SK-N-SH (cell line): ENCODE measurements around the gene COX4I1. TPM values are rescaled to one million over a fixed set of nuclear protein-coding genes. Genes with fewer than 3 reads are reported as not detected.

Source experiments
- CTCF ChIA-PET: fragments of 300-600, 350-600 bp; formaldehyde crosslinking; extraction: SDS; loops from one replicate; lab custom pipeline; 2021; lab: Yijun Ruan, JAX
- POLR2A ChIA-PET: fragments of 350-600 bp; sonication (Branson Sonifier 250); formaldehyde crosslinking; extraction: SDS; loops from one replicate; lab custom pipeline; 2020; ENCODE audit warnings: antibody characterized with exemption, inconsistent platforms; lab: Yijun Ruan, JAX
- DNase-seq: peaks from one replicate; pipeline ENCODE4 v3.0.0; 2012
- H2AFZ ChIP-seq: fragments of 200-600 bp; sonication (generic); 2 replicates; pipeline ENCODE4 v1.8.1; 2016; ENCODE audit warnings: antibody characterized with exemption, mild to moderate bottlenecking, low read depth
- H3F3A ChIP-seq: fragments of 200-600 bp; sonication (generic); replicated peaks from 2 replicates; pipeline ENCODE3; 2016; ENCODE audit warnings: antibody characterized with exemption, mild to moderate bottlenecking; ENCODE audit not compliant: insufficient read depth
- H3K27ac ChIP-seq, 2 experiments: fragments of 200-500 bp in 1 of 2; fragments of 200-600 bp in 1 of 2; sonication (Bioruptor generic) in 1 of 2; sonication (generic), shearing (Covaris generic) in 1 of 2; 2 replicates each; pipeline versions ENCODE4 v1.5.1 to v1.6.1; 2014 to 2016; ENCODE audit warnings: low read depth in 2 of 2, inconsistent platforms in 1 of 2, low read length in 1 of 2, mild to moderate bottlenecking in 1 of 2, mixed read lengths in 1 of 2
- H3K27me3 ChIP-seq: fragments of 200-600 bp; sonication (generic), shearing (Covaris generic); 2 replicates; pipeline ENCODE4 v1.6.1; 2016; ENCODE audit warnings: mixed run types; ENCODE audit not compliant: insufficient read depth
- H3K36me3 ChIP-seq, 2 experiments: fragments of 200-500 bp in 1 of 2; fragments of 200-600 bp in 1 of 2; sonication (Bioruptor generic) in 1 of 2; sonication (generic) in 1 of 2; replicated peaks in 1 of 2; 2 replicates each; pipeline versions ENCODE3 to v1.5.1; 2014 to 2016; ENCODE audit warnings: low read length in 1 of 2, mild to moderate bottlenecking in 1 of 2; ENCODE audit not compliant: insufficient read depth in 2 of 2, control insufficient read depth in 1 of 2
- H3K4me1 ChIP-seq, 2 experiments: fragments of 200-500 bp in 1 of 2; fragments of 200-600 bp in 1 of 2; sonication (Bioruptor generic) in 1 of 2; sonication (generic), shearing (Covaris generic) in 1 of 2; 2 replicates each; pipeline versions ENCODE4 v1.5.1 to v1.6.1; 2014 to 2016; ENCODE audit warnings: low read depth in 1 of 2, low read length in 1 of 2, mixed run types in 1 of 2; ENCODE audit not compliant: insufficient read depth in 2 of 2, control insufficient read depth in 1 of 2
- H3K4me2 ChIP-seq: fragments of 200-600 bp; sonication (generic), shearing (Covaris generic); 2 replicates; pipeline ENCODE4 v1.6.1; 2017; ENCODE audit warnings: mixed run types
- H3K4me3 ChIP-seq, 2 experiments: fragments of 200-500 bp in 1 of 2; fragments of 200-600 bp in 1 of 2; sonication (Bioruptor generic) in 1 of 2; sonication (generic), shearing (Covaris generic) in 1 of 2; 2 replicates each; pipeline versions ENCODE4 v1.5.1 to v1.8.1; 2014 to 2016; ENCODE audit warnings: low read depth in 2 of 2, inconsistent platforms in 1 of 2, low read length in 1 of 2, mild to moderate bottlenecking in 1 of 2, mixed read lengths in 1 of 2, moderate library complexity in 1 of 2
- H3K79me2 ChIP-seq: fragments of 200-600 bp; sonication (generic); 2 replicates; pipeline ENCODE4 v1.8.1; 2017; ENCODE audit warnings: mild to moderate bottlenecking; ENCODE audit not compliant: insufficient read depth
- H3K9ac ChIP-seq: fragments of 200-600 bp; sonication (generic); 2 replicates; pipeline ENCODE4 v1.6.1; 2017; ENCODE audit warnings: mixed run types
- H3K9me2 ChIP-seq: fragments of 200-600 bp; sonication (generic); 2 replicates; pipeline ENCODE4 v1.6.1; 2017; ENCODE audit warnings: mixed run types
- H3K9me3 ChIP-seq: fragments of 200-600 bp; sonication (generic); 2 replicates; pipeline ENCODE4 v1.6.1; 2017; ENCODE audit warnings: mixed run types, mild to moderate bottlenecking, moderate library complexity
- H4K20me1 ChIP-seq: fragments of 200-600 bp; sonication (generic); 2 replicates; pipeline ENCODE4 v1.6.1; 2017; ENCODE audit warnings: mild to moderate bottlenecking, mixed run types; ENCODE audit not compliant: insufficient read depth
- ELF1 ChIP-seq: IDR thresholded peaks from 2 replicates; pipeline ENCODE4 v1.4.0; 2012
- EZH2phosphoT487 ChIP-seq: fragments of 200-600 bp; sonication (generic); IDR thresholded peaks from 2 replicates; pipeline ENCODE4 v1.6.1; 2017; ENCODE audit warnings: low read depth, mixed run types, mild to moderate bottlenecking, antibody characterized with exemption, moderate library complexity, borderline replicate concordance
- FOSL2 ChIP-seq: IDR thresholded peaks from 2 replicates; pipeline ENCODE4 v1.4.0; 2012; ENCODE audit warnings: low read depth, mild to moderate bottlenecking, moderate library complexity, borderline replicate concordance
- FOXM1 ChIP-seq: IDR thresholded peaks from 2 replicates; pipeline ENCODE4 v1.4.0; 2012; ENCODE audit warnings: low read depth, mild to moderate bottlenecking
- RFX5 ChIP-seq: IDR thresholded peaks from 2 replicates; pipeline ENCODE4 v1.6.1; 2012; ENCODE audit warnings: mild to moderate bottlenecking, improper control_type of control experiment, low read length
- SMC3 ChIP-seq: IDR thresholded peaks from 2 replicates; pipeline ENCODE4 v1.6.1; 2012; ENCODE audit warnings: low read depth, low read length, improper control_type of control experiment
- TAF1 ChIP-seq: IDR thresholded peaks from 2 replicates; pipeline ENCODE4 v1.6.1; 2012; ENCODE audit warnings: low read depth, mild to moderate bottlenecking, low read length, moderate library complexity, borderline replicate concordance
- WGBS: methylation state at CpG from one replicate; pipeline ENCODE4 v1.1.6; 2017; ENCODE audit warnings: low lambda C conversion rate; 5-methylcytosine and 5-hydroxymethylcytosine counted together
- polyA plus RNA-seq, 3 experiments: library from polyadenylated mRNA; depleted of rRNA; stranded (reverse); fragments of >200 nt; gene quantifications; 2 replicates each; pipeline ENCODE4 v1.2.3, GENCODE V29; 2012
- TF ChIP-seq, protein P1 (sequence below): IDR thresholded peaks from 2 replicates; pipeline ENCODE4; 2012
- TF ChIP-seq, protein P2 (sequence below): fragments of 150-350 bp; IDR thresholded peaks from 2 replicates; pipeline ENCODE4 v1.6.1; 2017; ENCODE audit warnings: antibody characterized with exemption, low read length, low read depth, borderline replicate concordance

COX4I1 gene
- polyA plus RNA-seq, 1 of the 3 experiments (the other 2 are of a cell fraction) = 1,294 TPM

DNA sequence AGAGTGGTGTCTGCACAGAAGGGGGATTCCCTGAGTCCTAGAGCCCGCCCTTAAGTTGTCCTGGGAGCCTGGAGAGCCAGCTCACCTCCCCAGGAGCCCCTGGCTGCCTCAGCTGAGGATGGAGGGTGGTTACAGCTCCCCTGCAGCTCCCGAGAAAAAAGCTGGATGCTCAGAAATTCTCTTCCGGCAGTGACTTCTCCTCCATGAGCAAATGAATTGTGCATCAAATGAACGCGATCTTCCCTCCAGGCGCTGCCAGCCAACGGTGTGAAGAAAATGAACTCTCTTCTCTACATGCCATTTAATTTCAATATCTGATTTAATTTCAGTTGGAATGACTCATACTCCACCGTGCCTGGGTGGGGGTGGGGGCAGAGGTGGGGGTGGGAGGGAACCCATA is 34.3 kb upstream of the COX4I1 start:
- no peaks in the 10 kb centered on the region for H3K79me2 ChIP-seq
- H2AFZ ChIP-seq = peak overlapping the region; percentile 70; the same call in 1 of the 2 replicates
- no peak for DNase-seq
- H3K4me2 ChIP-seq = peak overlapping the region; percentile 65
- TF ChIP-seq FOSL2 = peak; percentile 22; the same call in 1 of the 2 replicates
- no peak for TF ChIP-seq TAF1
- peaks cover 7% of the 10 kb centered on the region for H3F3A ChIP-seq
- no peak overlapping the region for H3K4me3 ChIP-seq
- no peaks in the 10 kb centered on the region for H3K36me3 ChIP-seq
- H3K9ac ChIP-seq = no peak overlapping the region
- WGBS = 27% methylated on average over 8 of the region's 8 CpGs
- CTCF ChIA-PET = no interaction called here
- H3K27ac ChIP-seq = no peak overlapping the region
- no peaks in the 10 kb centered on the region for H4K20me1 ChIP-seq
- peaks cover 3 to 10% of the 10 kb centered on the region in 2 experiments; a peak in 3 of 4 replicates for H3K4me1 ChIP-seq
- peaks cover 6% of the 10 kb centered on the region; the same call in 1 of the 2 replicates for H3K27me3 ChIP-seq
- H3K9me3 ChIP-seq = no peaks in the 10 kb centered on the region
- POLR2A ChIA-PET = no interaction called here
- no peaks in the 10 kb centered on the region for H3K9me2 ChIP-seq

DNA sequence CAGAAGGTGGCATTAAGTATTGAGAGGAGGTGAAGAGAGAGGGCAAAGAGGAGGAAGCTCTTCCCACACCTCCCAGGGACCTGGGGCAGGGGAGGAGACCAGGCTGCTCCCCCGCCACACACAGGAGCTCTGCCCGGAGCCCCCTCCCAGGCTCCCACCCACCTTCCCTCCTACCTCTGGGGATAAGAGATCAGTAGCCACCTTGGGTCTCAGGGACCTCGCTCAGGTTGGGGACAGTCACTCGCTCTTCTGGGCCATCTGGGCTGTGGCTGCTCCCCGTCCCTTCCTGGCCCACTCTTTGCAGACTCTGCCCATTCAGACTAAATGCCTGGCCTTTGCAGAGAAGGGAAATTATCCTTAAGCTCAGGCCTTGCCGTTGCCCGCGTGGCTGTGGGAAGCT is 33.7 kb upstream of the COX4I1 start:
- H4K20me1 ChIP-seq = no peaks in the 10 kb centered on the region
- H2AFZ ChIP-seq = no peak overlapping the region
- H3K4me1 ChIP-seq = peaks cover 3 to 10% of the 10 kb centered on the region in 2 experiments; a peak in 3 of 4 replicates
- WGBS = 83% methylated on average over 8 of the region's 8 CpGs
- H3K27me3 ChIP-seq = peaks cover under 1% of the 10 kb centered on the region; the same call in 1 of the 2 replicates
- H3K79me2 ChIP-seq = no peaks in the 10 kb centered on the region
- no peaks in the 10 kb centered on the region for H3K9me3 ChIP-seq
- ChIA-PET POLR2A (no interaction called here), CTCF (interaction anchor here (0.7 kb wide), 1 partner anchor 13 kb away, joined by 3 read pairs; no protein-coding TSS in a partner anchor)
- H3K9ac ChIP-seq = no peak overlapping the region
- peaks cover 7% of the 10 kb centered on the region for H3F3A ChIP-seq
- no peak overlapping the region for H3K27ac ChIP-seq
- TF ChIP-seq FOSL2 = no peak
- TF ChIP-seq SMC3 = no peak
- no peak for TF ChIP-seq ELF1
- TF ChIP-seq RFX5 = no peak
- TF ChIP-seq, protein P1, sequence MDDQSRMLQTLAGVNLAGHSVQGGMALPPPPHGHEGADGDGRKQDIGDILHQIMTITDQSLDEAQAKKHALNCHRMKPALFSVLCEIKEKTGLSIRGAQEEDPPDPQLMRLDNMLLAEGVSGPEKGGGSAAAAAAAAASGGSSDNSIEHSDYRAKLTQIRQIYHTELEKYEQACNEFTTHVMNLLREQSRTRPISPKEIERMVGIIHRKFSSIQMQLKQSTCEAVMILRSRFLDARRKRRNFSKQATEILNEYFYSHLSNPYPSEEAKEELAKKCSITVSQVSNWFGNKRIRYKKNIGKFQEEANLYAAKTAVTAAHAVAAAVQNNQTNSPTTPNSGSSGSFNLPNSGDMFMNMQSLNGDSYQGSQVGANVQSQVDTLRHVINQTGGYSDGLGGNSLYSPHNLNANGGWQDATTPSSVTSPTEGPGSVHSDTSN = no peak
- TF ChIP-seq, protein P2, sequence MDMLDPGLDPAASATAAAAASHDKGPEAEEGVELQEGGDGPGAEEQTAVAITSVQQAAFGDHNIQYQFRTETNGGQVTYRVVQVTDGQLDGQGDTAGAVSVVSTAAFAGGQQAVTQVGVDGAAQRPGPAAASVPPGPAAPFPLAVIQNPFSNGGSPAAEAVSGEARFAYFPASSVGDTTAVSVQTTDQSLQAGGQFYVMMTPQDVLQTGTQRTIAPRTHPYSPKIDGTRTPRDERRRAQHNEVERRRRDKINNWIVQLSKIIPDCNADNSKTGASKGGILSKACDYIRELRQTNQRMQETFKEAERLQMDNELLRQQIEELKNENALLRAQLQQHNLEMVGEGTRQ = no peak
- TF ChIP-seq EZH2phosphoT487 = no peak
- no peak for TF ChIP-seq FOXM1
- no peak for DNase-seq
- no peaks in the 10 kb centered on the region for H3K9me2 ChIP-seq
- no peaks in the 10 kb centered on the region for H3K36me3 ChIP-seq
- H3K4me3 ChIP-seq = no peak overlapping the region
- no peak overlapping the region for H3K4me2 ChIP-seq
